DOHH2 (cell line): ENCODE measurements around the gene CPSF7.

Experiments used
- CTCF ChIP-seq: fragments of 200-600 bp; sonication (generic); IDR thresholded peaks from one replicate; pipeline ENCODE4 v1.5.1; 2014; ENCODE audit warnings: antibody characterized with exemption, mild to moderate bottlenecking, low read depth, low read length; ENCODE audit not compliant: poor library complexity, severe bottlenecking
- EZH2phosphoT487 ChIP-seq: fragments of 200-600 bp; sonication (generic); IDR thresholded peaks from 2 replicates; pipeline ENCODE4 v1.6.1; 2017; ENCODE audit warnings: borderline replicate concordance, mild to moderate bottlenecking, antibody characterized with exemption, low read length, moderate library complexity, mixed read lengths

GRCh38 chr11:61406991-61407728, 22.6 kb downstream of the CPSF7 start:
- TF ChIP-seq CTCF, result no peak
- TF ChIP-seq EZH2phosphoT487, result no peak
